Activated CD4-positive, alpha-beta T cell treated with anti-CD3 and anti-CD28 coated beads, Interleukin-2, amount 50 U/mL, for 24 hours (primary cell): Measurements from ENCODE around the gene RESF1.

Experiments used
- DNase-seq, 2 donors: peaks; one replicate each; pipeline ENCODE4 v3.0.0-alpha.2; 2020; ENCODE audit warnings: low read depth in 1 of 2, low spot score in 1 of 2

The RESF1 gene

DNA sequence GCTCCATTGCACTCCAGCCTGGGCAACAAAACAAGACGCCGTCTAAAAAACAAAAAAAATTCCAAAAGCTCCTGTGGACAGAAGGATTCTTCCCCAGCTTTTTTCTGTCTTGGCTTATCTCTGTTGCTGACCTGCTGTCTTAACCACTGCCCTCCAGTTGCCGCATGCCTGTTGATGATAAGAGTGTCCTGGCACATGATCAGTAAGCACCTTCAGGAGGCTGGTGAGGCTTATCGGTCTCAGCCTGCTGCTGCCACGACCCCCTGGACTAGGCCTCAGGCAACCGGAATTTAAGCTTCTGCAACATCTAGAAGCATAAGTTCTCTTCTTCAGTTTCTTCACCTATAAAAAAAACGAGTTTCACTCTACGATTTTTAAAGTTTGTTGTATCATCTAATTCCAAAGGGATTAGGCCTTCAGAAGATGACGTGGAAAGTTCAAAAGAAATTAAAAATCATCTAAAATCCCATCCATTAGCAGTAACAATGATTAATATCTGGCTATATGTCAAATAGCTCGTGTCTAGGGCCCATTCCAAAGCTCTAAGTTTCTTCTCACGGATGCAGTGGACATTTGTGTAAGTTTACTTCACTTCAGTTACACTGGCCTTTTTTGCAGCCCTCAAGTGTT is 46.4 kb downstream of the RESF1 start:
- DNase-seq: no peak
